Neural cell (in vitro differentiated cells): ENCODE results near the gene LPP. TPM values are rescaled to one million over a fixed set of nuclear protein-coding genes. Genes with fewer than 3 reads are reported as not detected.

Experiments
- H2AFZ ChIP-seq: fragments of 200-600, 300-800 bp; sonication (generic), shearing (Covaris generic); 2 replicates; pipeline ENCODE4 v1.6.0; 2014; ENCODE audit warnings: low read depth, mild to moderate bottlenecking, antibody characterized with exemption, low read length, moderate library complexity
- H3F3A ChIP-seq: fragments of 200-600 bp; shearing (Covaris generic); 2 replicates; pipeline ENCODE4 v1.6.1; 2016; ENCODE audit warnings: mild to moderate bottlenecking, moderate library complexity, mixed read lengths, antibody characterized with exemption, low read length; ENCODE audit not compliant: insufficient read depth, poor library complexity, severe bottlenecking
- H3K27ac ChIP-seq: fragments of 200-600, 300-800 bp; sonication (generic), shearing (Covaris generic); 2 replicates; pipeline ENCODE4 v1.5.1; 2014; ENCODE audit warnings: mild to moderate bottlenecking, low read length, moderate library complexity
- H3K27me3 ChIP-seq: fragments of 300-800, 200-600 bp; sonication (generic), shearing (Covaris generic); 2 replicates; pipeline ENCODE4 v1.6.0; 2014; ENCODE audit warnings: mild to moderate bottlenecking, low read depth, low read length, moderate library complexity; ENCODE audit not compliant: insufficient read depth
- H3K36me3 ChIP-seq: fragments of 300-800, 200-600 bp; sonication (generic), shearing (Covaris generic); 2 replicates; pipeline ENCODE4 v1.5.1; 2014; ENCODE audit warnings: mild to moderate bottlenecking, antibody characterized with exemption, low read length, moderate library complexity; ENCODE audit not compliant: insufficient read depth
- H3K4me2 ChIP-seq: fragments of 300-800, 200-600 bp; sonication (generic), shearing (Covaris generic); 2 replicates; pipeline ENCODE4 v1.6.0; 2014; ENCODE audit warnings: mild to moderate bottlenecking, low read length
- H3K4me3 ChIP-seq: fragments of 300-800, 200-600 bp; sonication (generic), shearing (Covaris generic); 2 replicates; pipeline ENCODE4 v1.5.1; 2014; ENCODE audit warnings: mild to moderate bottlenecking, low read length, moderate library complexity
- H3K79me2 ChIP-seq: fragments of 200-600 bp; shearing (Covaris generic); replicated peaks from 2 replicates; pipeline ENCODE4 v1.6.0; 2014; ENCODE audit warnings: mild to moderate bottlenecking, low read length, moderate library complexity; ENCODE audit not compliant: insufficient read depth
- H3K9ac ChIP-seq: fragments of 300-800, 200-600 bp; sonication (generic), shearing (Covaris generic); 2 replicates; pipeline ENCODE4 v1.6.1; 2016; ENCODE audit warnings: mild to moderate bottlenecking, low read length, mixed read lengths
- H3K9me2 ChIP-seq: fragments of 200-600 bp; shearing (Covaris generic); 2 replicates; pipeline ENCODE4 v1.6.1; 2016; ENCODE audit warnings: mild to moderate bottlenecking, low read length, mixed read lengths; ENCODE audit not compliant: insufficient read depth
- H3K9me3 ChIP-seq: fragments of 200-600, 300-800 bp; sonication (generic), shearing (Covaris generic); 2 replicates; pipeline ENCODE4 v1.6.1; 2016; ENCODE audit warnings: mild to moderate bottlenecking, mixed run types, low read length, moderate library complexity, mixed read lengths
- H4K20me1 ChIP-seq: fragments of 200-600 bp; shearing (Covaris generic); 2 replicates; pipeline ENCODE4 v1.6.1; 2016; ENCODE audit warnings: mild to moderate bottlenecking, mixed run types; ENCODE audit not compliant: insufficient read depth
- EP300 ChIP-seq: fragments of 450-650 bp; conservative IDR thresholded peaks from 2 replicates; pipeline ENCODE4 v1.6.1; 2014; ENCODE audit warnings: antibody characterized with exemption, mild to moderate bottlenecking, moderate library complexity; ENCODE audit not compliant: poor library complexity, severe bottlenecking
- EZH2 ChIP-seq: fragments of 200-600, 300-800 bp; shearing (Covaris generic), sonication (generic); IDR thresholded peaks from 2 replicates; pipeline ENCODE4 v1.6.1; 2014; ENCODE audit warnings: antibody characterized with exemption, low read length, borderline replicate concordance, mild to moderate bottlenecking; ENCODE audit not compliant: insufficient read depth, poor library complexity, severe bottlenecking
- MXI1 ChIP-seq: fragments of 450-650 bp; conservative IDR thresholded peaks from 2 replicates; pipeline ENCODE4 v1.6.1; 2014; ENCODE audit warnings: antibody characterized with exemption, mild to moderate bottlenecking; ENCODE audit not compliant: poor library complexity, severe bottlenecking
- POLR2AphosphoS5 ChIP-seq: IDR thresholded peaks from 2 replicates; pipeline ENCODE4 v1.6.1; 2012
- RAD21 ChIP-seq: fragments of 450-650 bp; conservative IDR thresholded peaks from 2 replicates; pipeline ENCODE4 v1.6.1; 2014; ENCODE audit warnings: antibody characterized with exemption, mild to moderate bottlenecking, moderate library complexity
- SMC3 ChIP-seq: fragments of 450-650 bp; conservative IDR thresholded peaks from 2 replicates; pipeline ENCODE4 v1.6.1; 2014; ENCODE audit warnings: antibody characterized with exemption, mild to moderate bottlenecking, moderate library complexity; ENCODE audit not compliant: poor library complexity
- TAF1 ChIP-seq: IDR thresholded peaks from 2 replicates; pipeline ENCODE4 v1.6.1; 2012; ENCODE audit warnings: low read depth
- polyA plus RNA-seq: library from polyadenylated mRNA; depleted of rRNA; stranded (reverse); fragments of >200 nt; gene quantifications from 2 replicates; pipeline ENCODE4 v1.2.3, GENCODE V29; 2014
- TF ChIP-seq, protein P1 (sequence below): fragments of 450-650 bp; IDR thresholded peaks from 2 replicates; pipeline ENCODE4 v1.5.1; 2014; ENCODE audit warnings: antibody characterized with exemption, mild to moderate bottlenecking, moderate library complexity; ENCODE audit not compliant: poor library complexity, severe bottlenecking
- TF ChIP-seq, protein P2 (sequence below): IDR thresholded peaks from 2 replicates; pipeline ENCODE4 v1.6.1; 2012; ENCODE audit warnings: borderline replicate concordance

The LPP gene
- polyA plus RNA-seq, 1 donor from 2014 or later, result 3.0 TPM

DNA sequence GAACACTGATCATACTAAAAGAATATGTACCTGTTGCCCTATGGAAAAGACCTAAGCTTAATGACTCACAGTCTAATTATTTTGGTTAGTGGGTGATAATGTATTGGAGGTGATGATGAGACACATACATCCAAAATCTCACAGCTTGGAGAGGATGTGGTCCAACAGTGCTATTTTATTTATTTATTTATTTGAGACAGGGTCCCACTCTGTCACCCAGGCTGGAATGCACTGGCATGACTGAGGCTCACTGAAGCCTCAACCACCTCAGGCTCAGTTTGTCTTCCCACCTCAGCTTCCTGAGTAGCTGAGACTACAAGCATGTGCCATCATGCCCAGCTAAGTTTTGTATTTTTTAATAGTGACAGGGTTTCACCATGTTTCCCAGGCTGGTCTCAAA, 35.0 kb downstream of the LPP start:
- TF ChIP-seq MXI1 (no peak), EZH2 (no peak), TAF1 (no peak), EP300 (no peak), SMC3 (no peak), POLR2AphosphoS5 (no peak), RAD21 (no peak)
- TF ChIP-seq, protein P1, sequence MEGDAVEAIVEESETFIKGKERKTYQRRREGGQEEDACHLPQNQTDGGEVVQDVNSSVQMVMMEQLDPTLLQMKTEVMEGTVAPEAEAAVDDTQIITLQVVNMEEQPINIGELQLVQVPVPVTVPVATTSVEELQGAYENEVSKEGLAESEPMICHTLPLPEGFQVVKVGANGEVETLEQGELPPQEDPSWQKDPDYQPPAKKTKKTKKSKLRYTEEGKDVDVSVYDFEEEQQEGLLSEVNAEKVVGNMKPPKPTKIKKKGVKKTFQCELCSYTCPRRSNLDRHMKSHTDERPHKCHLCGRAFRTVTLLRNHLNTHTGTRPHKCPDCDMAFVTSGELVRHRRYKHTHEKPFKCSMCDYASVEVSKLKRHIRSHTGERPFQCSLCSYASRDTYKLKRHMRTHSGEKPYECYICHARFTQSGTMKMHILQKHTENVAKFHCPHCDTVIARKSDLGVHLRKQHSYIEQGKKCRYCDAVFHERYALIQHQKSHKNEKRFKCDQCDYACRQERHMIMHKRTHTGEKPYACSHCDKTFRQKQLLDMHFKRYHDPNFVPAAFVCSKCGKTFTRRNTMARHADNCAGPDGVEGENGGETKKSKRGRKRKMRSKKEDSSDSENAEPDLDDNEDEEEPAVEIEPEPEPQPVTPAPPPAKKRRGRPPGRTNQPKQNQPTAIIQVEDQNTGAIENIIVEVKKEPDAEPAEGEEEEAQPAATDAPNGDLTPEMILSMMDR, result no peak
- TF ChIP-seq, protein P2, sequence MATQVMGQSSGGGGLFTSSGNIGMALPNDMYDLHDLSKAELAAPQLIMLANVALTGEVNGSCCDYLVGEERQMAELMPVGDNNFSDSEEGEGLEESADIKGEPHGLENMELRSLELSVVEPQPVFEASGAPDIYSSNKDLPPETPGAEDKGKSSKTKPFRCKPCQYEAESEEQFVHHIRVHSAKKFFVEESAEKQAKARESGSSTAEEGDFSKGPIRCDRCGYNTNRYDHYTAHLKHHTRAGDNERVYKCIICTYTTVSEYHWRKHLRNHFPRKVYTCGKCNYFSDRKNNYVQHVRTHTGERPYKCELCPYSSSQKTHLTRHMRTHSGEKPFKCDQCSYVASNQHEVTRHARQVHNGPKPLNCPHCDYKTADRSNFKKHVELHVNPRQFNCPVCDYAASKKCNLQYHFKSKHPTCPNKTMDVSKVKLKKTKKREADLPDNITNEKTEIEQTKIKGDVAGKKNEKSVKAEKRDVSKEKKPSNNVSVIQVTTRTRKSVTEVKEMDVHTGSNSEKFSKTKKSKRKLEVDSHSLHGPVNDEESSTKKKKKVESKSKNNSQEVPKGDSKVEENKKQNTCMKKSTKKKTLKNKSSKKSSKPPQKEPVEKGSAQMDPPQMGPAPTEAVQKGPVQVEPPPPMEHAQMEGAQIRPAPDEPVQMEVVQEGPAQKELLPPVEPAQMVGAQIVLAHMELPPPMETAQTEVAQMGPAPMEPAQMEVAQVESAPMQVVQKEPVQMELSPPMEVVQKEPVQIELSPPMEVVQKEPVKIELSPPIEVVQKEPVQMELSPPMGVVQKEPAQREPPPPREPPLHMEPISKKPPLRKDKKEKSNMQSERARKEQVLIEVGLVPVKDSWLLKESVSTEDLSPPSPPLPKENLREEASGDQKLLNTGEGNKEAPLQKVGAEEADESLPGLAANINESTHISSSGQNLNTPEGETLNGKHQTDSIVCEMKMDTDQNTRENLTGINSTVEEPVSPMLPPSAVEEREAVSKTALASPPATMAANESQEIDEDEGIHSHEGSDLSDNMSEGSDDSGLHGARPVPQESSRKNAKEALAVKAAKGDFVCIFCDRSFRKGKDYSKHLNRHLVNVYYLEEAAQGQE, result no peak
- no peak overlapping the region for H3K9ac ChIP-seq
- H4K20me1 ChIP-seq, result no peaks in the 10 kb centered on the region
- no peaks in the 10 kb centered on the region for H3K27me3 ChIP-seq
- H3K79me2 ChIP-seq, result peaks cover 4% of the 10 kb centered on the region
- no peak overlapping the region for H3K27ac ChIP-seq
- H3K9me3 ChIP-seq, result no peaks in the 10 kb centered on the region
- no peaks in the 10 kb centered on the region for H3K9me2 ChIP-seq
- no peak overlapping the region for H3K4me3 ChIP-seq
- no peak overlapping the region for H3K4me2 ChIP-seq
- H3F3A ChIP-seq, result no peaks in the 10 kb centered on the region
- no peaks in the 10 kb centered on the region for H3K36me3 ChIP-seq
- no peak overlapping the region for H2AFZ ChIP-seq

DNA sequence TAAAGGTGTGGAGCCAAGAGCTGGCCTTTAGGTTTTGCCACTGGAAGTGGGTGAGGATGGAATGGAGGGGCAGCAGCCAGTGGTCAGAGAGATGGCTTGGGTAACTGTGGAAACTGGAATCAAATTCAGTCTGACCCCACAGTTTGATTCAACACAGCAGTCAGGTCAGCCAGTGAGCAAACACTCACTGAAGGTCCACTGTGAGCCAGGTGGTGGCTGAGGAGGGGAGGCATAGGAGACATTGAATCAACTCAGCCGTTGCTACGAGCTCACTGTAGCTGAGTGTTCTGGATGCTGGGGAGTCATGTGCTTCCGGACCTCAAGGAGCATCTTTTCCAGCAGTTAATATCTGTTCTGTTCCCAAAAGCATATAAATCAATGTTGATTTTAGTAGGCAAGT, 37.5 kb downstream of the LPP start:
- no peaks in the 10 kb centered on the region for H4K20me1 ChIP-seq
- H3K4me3 ChIP-seq, result no peak overlapping the region
- H3K79me2 ChIP-seq, result peaks cover 4% of the 10 kb centered on the region
- TF ChIP-seq, protein P2, result no peak
- TF ChIP-seq EZH2, result no peak
- TF ChIP-seq EP300, result no peak
- TF ChIP-seq, protein P1, result no peak
- no peak for TF ChIP-seq MXI1
- no peak for TF ChIP-seq RAD21
- TF ChIP-seq SMC3, result no peak
- TF ChIP-seq POLR2AphosphoS5, result no peak
- TF ChIP-seq TAF1, result no peak
- no peak overlapping the region for H2AFZ ChIP-seq
- H3K27ac ChIP-seq, result no peak overlapping the region
- H3K9ac ChIP-seq, result no peak overlapping the region
- no peaks in the 10 kb centered on the region for H3K36me3 ChIP-seq
- H3K9me2 ChIP-seq, result no peaks in the 10 kb centered on the region
- H3K9me3 ChIP-seq, result no peaks in the 10 kb centered on the region
- no peaks in the 10 kb centered on the region for H3K27me3 ChIP-seq
- H3F3A ChIP-seq, result no peaks in the 10 kb centered on the region
- no peak overlapping the region for H3K4me2 ChIP-seq
